Stimulated activated naive CD4-positive, alpha-beta T cell (primary cell): ENCODE data around the gene GRIN2A.

Experiments
- DNase-seq, 6 experiments: peaks; one replicate each; lab custom pipeline; 2025; lab: John Stamatoyannopoulos, UW

Gene GRIN2A

DNA sequence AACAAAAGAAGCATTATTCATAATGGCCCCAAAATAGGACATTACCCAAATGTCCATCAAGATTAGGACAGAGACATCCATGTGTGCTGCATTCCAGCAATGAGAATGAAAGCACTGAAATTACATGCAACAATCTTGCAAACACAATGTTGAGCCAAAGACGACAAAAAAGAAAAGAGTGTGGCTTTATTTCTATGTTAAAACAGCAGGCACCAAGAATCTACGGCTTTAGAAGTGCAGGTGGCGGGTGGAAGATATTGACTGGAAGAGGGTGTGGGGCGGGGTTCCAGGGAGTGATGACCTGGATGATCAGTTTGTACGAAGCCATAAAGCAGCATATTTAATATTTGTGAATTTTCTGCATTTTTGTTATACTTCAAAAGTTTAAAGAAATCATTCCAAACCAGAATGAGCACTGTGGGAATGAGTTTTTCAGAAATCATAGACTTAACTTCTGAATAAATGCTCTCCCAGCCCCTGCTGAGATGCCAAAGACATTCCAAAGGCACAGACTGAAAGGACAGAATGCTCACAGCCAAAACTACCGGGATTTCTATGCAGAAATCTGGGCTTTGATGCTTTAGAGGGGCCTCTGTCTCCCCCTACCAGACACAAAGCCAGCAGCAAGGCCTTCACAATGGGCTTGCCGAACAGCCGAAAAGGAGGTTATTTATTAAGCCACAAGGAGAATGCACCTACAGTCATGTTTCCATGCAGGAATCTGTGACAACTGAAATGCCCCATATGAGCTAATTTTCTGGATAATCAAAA is 361.6 kb downstream of the GRIN2A start:
- DNase-seq = no peak

DNA sequence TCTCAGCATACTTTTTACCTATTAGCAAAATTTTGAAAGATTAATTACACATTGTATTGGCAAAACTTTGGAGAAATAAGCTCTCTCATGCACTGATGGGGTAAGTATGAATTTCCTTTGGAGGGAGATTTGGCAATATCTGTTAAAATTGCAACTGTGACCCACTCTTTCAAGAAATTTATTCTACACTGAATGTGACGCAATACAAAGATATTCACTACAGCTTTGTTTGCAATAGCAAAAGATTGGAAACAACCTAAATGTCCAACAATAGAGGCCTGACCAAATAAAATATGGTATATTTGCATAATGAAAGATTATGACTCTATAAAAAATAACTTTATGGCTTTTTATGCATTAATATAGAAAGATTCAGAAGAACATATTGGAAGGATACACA is 363.5 kb downstream of the GRIN2A start:
- no peak for DNase-seq

DNA sequence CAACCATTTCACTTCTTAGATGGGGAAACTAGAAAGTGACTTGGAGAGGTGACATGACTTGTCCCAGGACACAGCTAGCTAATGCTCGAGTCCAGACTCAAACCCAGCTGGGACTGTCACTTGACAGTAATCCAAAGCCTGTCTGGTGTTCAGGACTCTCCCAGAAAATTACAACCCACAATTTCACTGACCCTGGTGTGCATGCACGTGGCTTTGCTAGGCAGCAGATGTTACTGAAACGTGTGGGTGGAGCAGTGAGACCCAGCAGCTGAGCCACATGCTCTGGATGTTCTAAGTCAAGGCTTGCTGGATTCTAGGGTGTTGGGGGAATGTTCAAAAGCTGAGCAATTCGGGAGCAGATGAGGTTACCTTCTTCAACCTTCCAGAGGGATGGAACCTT is 364.6 kb downstream of the GRIN2A start:
- DNase-seq = no peak

DNA sequence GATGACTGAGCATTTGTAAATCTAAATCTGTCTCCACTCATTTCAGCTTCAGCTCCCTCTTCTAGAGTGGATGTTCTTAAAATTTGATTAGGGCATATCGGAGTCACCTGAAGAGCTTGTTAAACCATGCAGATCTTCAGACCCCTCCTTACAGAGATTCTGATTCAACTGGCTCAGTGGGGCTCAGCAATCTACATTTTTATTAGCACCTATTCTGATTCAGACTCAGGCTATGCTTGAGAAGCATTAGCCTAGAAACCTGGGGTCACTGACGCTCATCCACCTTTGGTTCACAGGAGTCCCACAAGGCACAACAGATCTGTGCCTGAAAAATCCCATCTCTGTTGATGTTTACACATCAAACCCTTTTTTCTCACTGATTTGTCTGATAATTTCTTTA is 365.6 kb downstream of the GRIN2A start:
- DNase-seq = no peak

DNA sequence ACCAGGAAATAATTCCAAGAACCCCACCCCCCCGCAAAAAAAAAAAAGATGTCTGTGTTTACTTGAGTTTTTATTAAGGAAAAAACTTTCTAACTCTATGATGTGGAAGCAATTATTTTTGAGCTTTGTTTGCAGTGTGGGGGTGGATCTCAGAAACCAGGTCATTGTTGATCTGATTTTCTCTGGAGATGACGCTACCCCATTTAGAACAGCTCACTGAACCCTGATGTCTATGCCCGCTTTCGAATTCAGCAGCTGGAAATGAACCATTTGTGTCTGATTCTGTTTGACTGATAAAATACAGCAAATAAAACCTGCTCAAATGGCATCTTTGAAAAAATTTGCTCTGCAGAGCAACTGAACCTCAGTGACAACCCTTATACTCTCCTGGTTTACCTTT is 368.6 kb downstream of the GRIN2A start:
- DNase-seq = no peak

DNA sequence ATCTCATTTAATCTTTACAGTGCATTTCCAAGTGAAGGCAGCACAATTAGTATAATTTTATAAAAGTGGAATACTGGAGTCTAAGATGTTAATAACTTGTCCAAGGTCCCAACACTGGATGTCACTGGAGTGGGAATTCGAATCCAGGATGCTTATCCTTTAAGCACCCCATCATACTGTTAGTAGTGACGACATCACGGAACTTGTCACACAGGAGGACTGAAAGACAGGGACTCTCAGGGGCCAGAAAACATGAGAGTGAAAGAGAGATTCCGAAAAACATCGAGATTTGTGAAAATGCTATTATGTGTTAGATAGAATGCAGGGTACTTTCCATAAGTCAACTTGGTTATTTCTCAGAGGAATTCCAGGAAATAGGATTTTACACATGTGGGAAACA is 374.0 kb downstream of the GRIN2A start:
- DNase-seq = no peak

DNA sequence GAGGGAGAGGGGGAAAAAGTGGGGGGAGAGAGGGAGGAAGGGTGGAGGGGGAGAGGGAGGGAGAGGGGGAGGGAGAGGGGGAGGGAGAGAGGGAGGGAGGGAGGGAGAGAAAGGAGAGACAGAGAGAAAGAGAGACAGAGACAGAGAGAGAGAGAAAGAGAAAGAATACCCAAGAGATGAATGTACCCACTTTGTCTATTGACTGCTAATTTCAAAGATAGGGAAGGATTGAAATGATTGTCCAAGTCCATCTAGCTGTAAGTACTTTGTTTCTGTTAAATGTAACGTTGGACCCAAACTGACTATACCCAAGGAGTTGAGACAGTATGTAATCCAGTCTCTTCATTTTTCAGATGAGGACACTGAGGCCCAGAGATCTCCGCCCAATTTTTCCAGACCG is 374.9 kb downstream of the GRIN2A start:
- DNase-seq = no peak

DNA sequence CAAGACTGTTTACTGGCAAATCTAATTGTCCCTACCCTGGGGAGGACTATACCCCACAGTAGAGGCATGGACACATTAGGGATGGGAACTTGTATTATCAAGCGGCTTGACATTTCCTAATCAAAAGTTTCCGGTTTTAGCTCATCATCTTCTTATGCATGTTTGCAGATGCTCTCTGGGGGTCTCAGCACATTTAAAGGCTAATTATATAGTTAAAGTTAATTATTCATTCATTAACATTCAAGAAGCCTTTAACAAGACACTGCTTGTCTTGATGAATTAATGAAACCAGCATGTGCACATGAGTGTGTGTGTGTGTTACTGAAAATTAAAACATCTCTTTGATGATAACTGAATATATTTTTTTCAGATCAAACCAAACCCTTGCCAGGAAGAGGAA is 377.1 kb downstream of the GRIN2A start:
- no peak for DNase-seq

DNA sequence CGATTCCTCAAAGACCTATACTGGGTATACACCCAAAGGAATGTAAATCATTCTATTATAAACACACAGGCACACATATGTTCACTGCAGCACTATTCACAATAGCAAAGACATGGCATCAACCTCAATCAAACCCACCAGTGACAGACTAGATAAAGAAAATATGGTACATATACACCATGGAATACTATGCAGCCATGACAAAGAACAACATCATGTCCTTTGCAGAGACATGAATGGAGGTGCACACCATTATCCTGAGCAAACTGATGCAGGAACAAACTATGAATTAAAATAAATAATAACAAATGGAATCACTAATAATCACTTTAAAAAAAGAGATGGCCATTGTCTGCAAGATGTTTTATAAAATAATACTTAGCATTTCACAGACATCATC is 380.1 kb downstream of the GRIN2A start:
- no peak for DNase-seq

DNA sequence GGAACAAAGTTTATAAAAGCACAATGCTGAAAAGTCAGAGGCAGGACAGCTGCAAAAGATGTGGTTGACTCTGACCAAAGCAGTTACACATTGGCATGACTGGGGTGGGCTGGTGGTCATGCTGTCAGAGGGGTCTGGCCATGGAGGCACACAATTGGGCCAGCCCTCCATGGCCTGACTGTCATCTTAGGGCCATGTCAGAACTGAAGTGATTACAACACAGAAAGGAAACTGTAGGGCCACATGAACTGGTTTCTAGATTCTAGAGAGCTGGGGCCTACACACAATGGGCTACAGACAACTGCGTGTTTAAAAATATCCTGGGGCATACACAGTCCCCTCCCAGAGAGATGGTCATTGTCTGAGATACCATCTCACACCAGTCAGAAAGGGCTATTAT is 380.6 kb downstream of the GRIN2A start:
- DNase-seq = no peak

DNA sequence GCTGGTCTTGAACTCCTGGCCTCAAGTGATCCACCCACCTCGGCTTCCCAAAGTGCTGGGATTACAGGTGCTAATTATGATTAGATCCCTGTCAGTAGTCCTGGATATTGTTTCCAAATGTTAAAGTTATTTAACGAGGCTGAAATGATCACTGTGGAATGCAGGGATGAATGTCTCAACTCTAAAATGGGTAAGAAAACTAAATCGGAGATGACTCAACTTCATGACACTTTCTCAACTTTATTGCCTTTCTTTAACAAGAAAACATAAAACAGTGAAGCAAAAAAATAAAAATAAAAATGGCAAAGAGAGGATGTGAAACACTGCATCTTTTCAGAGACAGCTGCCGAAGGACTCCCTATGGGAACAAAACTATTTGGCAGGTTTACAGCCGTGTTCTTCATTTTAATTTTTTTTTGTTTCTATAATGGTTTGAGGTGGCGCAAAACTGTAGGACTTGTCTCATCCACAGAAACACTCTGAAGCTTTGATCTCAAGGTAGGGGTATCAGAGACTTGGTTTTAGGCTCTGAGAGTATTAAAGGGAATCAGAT is 382.0 kb downstream of the GRIN2A start:
- DNase-seq = no peak

DNA sequence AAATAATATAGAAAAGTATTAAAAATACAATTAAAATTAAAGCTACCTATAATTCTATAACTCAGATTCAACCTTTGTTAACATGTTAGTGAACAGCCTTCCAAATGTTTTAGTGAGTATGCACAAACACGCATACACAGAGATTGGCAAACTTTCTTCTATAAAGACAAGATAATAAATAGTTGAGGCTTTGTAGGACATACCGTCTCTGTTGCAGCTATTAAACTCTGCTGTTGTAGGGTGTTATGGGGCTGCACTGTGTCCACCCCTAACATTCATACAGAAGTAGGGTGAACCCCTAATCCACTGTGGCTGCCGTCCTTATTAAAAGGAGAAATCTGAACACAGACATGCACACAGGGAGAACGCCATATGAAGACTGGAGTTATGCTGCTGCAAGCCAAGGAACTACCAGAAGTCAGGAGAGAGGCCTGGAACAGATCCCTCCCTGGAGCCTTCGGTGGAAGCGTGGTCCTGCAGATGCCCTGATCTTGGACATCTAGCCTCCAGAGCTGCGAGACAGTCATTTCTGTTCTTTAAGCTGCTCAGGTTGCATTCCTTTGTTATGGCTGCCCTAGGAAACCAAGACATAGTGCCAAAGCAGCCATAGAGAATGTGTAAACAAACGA is 383.2 kb downstream of the GRIN2A start:
- DNase-seq = no peak

DNA sequence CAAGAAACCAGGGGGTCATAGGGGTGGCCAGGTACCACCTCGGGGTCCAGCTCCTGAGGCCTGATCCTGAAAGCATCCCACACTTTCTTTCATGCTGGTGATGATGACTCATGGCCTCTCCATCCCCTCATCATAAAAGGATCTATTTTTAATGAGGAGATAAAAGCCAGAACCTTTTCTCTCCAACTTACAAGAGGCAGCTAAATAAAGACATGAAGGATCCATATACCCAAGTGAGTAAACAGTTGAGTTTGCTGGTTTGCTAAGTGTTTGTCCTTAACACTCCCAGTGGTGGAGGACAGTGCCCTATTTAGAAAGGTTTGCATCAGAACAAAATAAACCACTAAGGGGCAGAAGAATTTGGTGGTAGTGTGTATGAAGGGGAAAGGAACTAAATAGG is 383.8 kb downstream of the GRIN2A start:
- DNase-seq = no peak

DNA sequence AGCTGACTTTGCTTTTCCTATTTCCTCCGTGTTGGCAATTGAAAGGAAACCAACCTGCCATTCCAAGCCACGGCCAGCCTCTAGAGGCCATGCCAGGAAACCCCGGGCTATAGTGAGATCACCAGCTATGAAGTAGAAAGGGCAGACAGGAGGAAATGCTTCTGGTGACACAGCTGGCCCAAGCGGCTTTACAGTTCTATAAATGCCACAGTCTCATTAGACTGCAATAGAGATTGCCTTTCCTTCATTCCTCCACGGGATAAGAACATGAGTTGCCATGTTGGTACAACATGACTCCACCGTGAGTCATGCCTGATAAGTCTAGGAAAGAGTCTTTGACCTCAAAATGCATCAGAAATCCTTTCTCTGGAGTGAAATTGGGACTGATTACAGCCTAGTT is 384.9 kb downstream of the GRIN2A start:
- DNase-seq = no peak

DNA sequence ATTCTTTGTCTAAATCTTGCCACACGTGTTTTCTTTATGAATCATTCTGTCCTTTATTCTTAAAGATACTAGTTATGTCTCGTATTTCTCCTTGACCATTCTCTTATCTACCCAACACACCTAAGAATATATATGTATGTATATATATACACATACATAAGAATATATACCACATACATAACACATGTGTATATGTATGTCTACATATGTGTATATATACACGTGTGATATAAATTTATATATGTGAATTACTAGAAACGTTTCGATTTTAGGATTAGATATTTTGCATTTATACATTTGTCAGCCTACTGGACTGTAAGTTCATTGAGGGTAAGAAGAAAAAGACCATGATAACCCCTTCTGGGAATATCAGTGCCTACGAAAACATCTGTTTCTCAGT is 388.6 kb downstream of the GRIN2A start:
- DNase-seq = no peak

DNA sequence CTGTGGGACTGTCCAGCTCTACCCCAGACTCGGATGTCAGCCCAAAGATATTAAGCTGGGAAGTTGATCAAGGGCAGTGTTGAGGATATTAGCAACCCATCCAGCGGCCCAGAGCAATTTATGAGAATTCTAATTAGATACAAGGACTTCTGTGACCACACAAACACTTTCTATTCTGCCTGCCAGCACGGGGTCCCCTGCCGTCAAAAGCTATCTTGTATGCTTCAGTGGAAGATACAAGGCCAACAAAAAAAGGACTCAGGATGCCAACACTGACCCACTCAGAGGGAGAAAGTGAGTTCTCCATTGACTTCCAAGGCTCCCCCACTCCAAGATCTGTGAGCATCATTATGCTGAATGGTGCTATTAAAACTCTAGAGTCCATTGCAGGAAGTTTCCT is 390.7 kb downstream of the GRIN2A start:
- DNase-seq = no peak

DNA sequence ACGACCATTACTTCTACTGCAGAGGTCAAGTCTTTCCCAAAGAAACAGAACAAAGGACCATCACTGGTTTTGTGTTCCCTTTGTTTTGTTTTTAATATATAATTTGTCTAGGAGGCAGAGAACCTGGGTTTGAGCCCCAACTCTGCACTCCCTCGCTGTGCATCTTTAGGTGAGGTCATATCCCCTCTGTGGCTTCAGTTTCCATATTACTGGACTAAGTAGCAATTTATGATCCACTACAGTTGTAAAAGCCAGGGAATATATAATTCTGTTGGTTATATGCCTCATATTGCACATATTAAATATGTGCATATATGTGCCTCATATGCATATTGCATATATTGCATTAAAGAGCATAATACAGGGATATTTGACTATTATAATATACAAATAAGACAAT is 392.0 kb downstream of the GRIN2A start:
- no peak for DNase-seq

DNA sequence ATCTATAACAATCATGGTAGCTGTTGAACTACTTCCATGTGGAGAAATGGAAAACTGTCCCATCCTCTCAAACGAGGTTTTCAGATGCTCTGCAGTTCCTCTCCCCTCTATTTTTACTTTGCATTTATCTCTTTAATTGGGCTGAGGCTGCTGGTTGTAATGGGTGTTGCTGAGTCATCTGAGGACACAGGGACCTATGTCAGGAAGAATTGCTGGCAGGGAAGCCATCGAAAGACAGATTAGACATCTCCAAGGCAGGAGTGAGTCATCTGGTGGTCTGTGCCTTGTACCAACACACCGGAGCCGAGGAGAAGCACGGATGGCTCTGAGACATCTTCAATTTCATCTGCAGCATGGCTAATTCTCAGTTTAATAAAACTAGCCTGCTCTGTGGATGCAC is 394.5 kb downstream of the GRIN2A start:
- no peak for DNase-seq

DNA sequence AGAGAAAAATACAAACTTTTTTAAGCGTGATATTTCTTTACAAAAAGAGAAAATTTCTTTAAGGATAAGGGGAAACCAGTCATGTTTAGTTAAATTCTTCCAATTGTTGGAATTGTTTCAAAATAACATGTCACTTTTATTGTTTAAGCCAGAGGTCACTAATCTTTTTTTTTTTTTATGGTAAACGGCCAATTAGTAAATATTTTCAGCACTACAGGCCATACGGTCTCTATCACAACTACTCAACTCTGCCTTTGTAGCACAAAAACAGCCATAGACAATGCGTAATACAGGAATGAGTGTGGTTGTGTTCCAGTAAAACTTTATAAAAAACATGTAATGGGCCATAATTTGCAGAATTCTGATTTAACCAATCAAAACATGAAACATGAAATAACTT is 401.4 kb downstream of the GRIN2A start:
- DNase-seq = no peak

DNA sequence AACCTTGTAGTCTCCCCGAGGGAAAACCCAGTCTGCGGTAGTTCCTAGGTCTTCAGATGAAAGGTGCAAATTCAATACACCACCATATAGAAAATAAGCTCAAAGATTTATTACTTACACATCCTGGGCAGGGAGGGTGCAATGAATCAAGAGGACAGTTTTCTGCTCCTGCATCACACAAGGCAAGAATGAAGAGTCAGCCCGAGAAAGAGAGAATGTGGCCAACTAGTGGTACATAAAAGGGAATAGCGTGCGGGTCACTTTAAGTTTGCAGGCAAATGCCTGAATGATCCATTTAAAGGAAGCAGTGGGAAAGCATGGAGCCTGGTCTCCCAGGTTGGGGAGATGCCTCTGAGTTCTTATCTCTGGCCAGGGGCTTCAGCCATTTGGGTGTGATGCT is 403.4 kb downstream of the GRIN2A start:
- no peak for DNase-seq

DNA sequence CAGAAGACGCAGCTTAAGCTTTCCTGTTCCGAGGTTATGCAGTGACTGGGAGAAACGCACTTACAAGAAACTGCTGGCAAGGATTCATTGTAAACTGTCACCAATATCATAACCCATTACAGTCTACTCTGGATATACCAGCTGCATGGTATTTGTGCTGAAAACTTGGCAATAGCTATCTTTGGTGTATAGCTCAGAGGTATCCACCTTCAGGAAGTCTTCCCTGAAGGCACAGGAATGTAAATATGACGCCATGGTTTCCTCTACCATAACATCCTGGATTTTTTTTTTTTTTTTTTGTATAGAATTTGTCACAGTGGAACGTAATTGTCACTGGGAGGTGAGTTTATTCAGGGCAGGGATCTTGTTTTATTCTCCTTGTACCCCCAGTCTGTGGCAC is 406.2 kb downstream of the GRIN2A start:
- DNase-seq = no peak

DNA sequence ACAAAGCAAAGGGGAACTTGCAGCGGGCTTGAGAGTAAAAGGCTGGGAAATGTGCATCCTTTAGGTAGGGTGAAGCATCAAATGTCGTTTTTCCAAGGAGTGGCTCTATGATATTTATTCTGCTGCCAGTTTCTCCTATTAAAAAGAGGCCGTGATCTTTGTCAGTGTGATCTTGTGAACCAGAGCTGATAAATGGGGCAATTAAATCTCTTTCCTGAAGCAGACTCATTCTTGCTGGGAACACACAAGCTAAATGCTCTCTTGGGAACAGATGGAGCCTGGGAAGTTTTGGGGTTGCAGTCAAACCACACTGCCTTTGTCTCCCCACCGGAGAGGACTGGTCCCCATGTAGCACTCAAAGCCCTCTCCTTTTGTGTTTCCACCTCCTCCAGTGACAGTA is 408.9 kb downstream of the GRIN2A start:
- DNase-seq = no peak

DNA sequence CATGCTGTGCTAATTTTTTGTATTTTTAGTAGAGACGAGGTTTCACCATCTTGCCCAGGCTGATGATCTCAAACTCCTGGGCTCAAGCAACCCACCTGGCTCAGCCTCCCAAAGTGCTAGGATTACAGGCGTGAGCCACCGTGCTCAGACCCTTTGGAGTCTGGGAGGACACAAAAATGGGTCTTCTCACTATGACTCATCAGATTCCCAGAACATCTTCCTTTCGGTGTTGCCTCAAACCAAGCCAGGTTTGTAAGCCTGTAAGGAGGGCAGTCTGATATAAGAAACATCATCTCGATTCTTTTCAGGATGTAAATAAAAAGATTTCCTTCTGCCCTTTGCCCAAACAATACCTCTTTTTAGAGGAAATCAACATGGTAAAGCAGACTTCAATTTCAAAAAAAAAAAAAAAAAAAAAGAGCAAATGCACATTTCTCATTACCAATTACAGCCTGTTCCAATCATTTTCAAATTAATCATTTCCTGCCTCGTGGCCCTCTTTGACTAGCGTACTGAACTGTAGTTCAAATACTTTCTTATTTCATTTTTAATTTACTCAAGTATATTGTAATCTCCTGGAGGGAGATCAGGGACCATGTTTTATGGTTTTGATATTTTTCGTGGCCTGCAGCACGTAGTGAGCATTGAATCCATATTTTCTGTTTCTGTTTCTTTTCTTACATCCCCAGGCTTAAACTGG is 409.6 kb downstream of the GRIN2A start:
- no peak for DNase-seq
